ENCODE measurements around the gene BRMS1L. TPM values are rescaled to one million over a fixed set of nuclear protein-coding genes. Genes with fewer than 3 reads are reported as not detected.

The BRMS1L gene
- total and polyA plus RNA-seq, 2 donors (not counting 3 experiments of a cell fraction or from before 2014, with no cell fraction given): 4.0 to 7.7 TPM

DNA sequence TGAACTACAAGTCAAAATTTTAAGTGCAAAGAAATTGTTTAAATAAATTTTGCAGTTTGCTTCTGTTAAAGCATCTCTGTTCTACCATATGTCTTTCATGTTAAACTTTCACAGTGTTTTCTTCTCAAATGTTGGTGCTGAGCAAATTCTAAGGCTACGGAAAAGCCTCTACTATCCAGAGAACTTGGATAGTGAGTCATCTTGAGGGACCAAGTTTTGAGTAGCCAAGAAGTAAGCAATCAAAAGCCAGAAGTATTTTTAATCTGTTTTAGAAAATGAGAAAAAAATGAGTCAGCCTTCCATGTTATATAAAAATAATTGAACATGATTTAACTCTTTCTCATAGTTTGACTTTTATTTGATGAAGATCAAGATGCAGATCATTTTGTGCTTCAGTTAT, 3.3 kb downstream of the BRMS1L start:
- no TSS peak for BruUV-seq (replicated peaks)
- Histone ChIP-seq H3K9me3 (replicated peaks; ENCODE audit: control insufficient read depth, insufficient read depth, low read length) (no peaks in the 10 kb centered on the region), H3K4me3 (replicated peaks in 1 of 3; ENCODE audit: insufficient read depth in 1 of 3, low read depth in 1 of 3, low read length in 3 of 3) (no peak overlapping the region), H2AFZ (ENCODE audit: low read depth, low read length) (no peak overlapping the region), H4K20me1 (replicated peaks; ENCODE audit: control insufficient read depth, extremely low read depth, insufficient read depth, low read length) (no peaks in the 10 kb centered on the region), H3K27ac (ENCODE audit: insufficient read depth, low read depth, low read length) (no peak overlapping the region), H3K79me2 (ENCODE audit: control insufficient read depth, insufficient read depth, low read length) (peaks cover 5% of the 10 kb centered on the region), H3K4me2 (ENCODE audit: insufficient read depth, low read length) (no peak overlapping the region), H3K4me1 (ENCODE audit: control insufficient read depth, extremely low read depth, insufficient read depth, low read length) (peaks cover 10% of the 10 kb centered on the region), H3K9ac (replicated peaks; ENCODE audit: extremely low read depth, insufficient read depth, low read length) (no peak overlapping the region), H3K27me3 (ENCODE audit: control insufficient read depth in 2 of 2, insufficient read depth in 2 of 2, low read length in 2 of 2) (no peaks in the 10 kb centered on the region), H3K36me3 (ENCODE audit: control insufficient read depth in 2 of 2, extremely low read depth in 1 of 2, insufficient read depth in 2 of 2, low read length in 2 of 2) (peaks cover 0 to 2% of the 10 kb centered on the region in 2 experiments), H3K9me1 (replicated peaks; ENCODE audit: control insufficient read depth, extremely low read depth, insufficient read depth, low read length) (no peaks in the 10 kb centered on the region)
- no peak for DNase-seq (ENCODE audit: low read depth, low spot score)
- ChIA-PET POLR2A (no interaction called here), CTCF (no interaction called here)
- no peak for TF ChIP-seq MYC (IDR thresholded peaks at IDR 0.05; ENCODE audit: low read depth, low read length)
- TF ChIP-seq JUN (IDR thresholded peaks at IDR 0.05; ENCODE audit: borderline replicate concordance, insufficient read depth, insufficient read length, low read depth): no peak
- TF ChIP-seq GATA2 (IDR thresholded peaks at IDR 0.05; ENCODE audit: insufficient read depth, insufficient read length, low read depth, low read length): no peak
- TF ChIP-seq, protein P1, sequence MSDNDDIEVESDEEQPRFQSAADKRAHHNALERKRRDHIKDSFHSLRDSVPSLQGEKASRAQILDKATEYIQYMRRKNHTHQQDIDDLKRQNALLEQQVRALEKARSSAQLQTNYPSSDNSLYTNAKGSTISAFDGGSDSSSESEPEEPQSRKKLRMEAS (IDR thresholded peaks at IDR 0.05; ENCODE audit: insufficient read depth, insufficient read length): no peak
- TF ChIP-seq, protein P2, sequence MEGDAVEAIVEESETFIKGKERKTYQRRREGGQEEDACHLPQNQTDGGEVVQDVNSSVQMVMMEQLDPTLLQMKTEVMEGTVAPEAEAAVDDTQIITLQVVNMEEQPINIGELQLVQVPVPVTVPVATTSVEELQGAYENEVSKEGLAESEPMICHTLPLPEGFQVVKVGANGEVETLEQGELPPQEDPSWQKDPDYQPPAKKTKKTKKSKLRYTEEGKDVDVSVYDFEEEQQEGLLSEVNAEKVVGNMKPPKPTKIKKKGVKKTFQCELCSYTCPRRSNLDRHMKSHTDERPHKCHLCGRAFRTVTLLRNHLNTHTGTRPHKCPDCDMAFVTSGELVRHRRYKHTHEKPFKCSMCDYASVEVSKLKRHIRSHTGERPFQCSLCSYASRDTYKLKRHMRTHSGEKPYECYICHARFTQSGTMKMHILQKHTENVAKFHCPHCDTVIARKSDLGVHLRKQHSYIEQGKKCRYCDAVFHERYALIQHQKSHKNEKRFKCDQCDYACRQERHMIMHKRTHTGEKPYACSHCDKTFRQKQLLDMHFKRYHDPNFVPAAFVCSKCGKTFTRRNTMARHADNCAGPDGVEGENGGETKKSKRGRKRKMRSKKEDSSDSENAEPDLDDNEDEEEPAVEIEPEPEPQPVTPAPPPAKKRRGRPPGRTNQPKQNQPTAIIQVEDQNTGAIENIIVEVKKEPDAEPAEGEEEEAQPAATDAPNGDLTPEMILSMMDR (IDR thresholded peaks at IDR 0.05; ENCODE audit: extremely low read depth in 1 of 2, insufficient read depth in 1 of 2, low read depth in 1 of 2, low read length in 2 of 2): no peak
- TF ChIP-seq EZH2 (IDR thresholded peaks at IDR 0.05; ENCODE audit: borderline replicate concordance, low read depth, low read length, severe bottlenecking): no peak
- no peak for TF ChIP-seq POLR2AphosphoS5 (IDR thresholded peaks at IDR 0.05; ENCODE audit: insufficient read depth, low read depth, low read length)
- no peak for TF ChIP-seq POLR2A (IDR thresholded peaks at IDR 0.05; ENCODE audit: low read depth, low read length)
- TF ChIP-seq FOS (IDR thresholded peaks at IDR 0.05; ENCODE audit: borderline replicate concordance, insufficient read depth, low read length): no peak
- dilution Hi-C loops (cut with MboI; ENCODE audit: extremely low pct_ligation_motif_present, low sequenced_read_pairs) (no loop called here), intact Hi-C loops (cut with micrococcal nuclease) (loop anchor here (5.0 kb wide), 3 partner anchors 48 to 1292 kb away; partner anchors contain the start of genes EAPP and INSM2)
- no peak for FAIRE-seq

Measured in endothelial cell of umbilical vein (primary cell).